PC-9 (cell line): ENCODE measurements around the gene LIMA1.

Source experiments
- EZH2 ChIP-seq: fragments of 200-600 bp; sonication (generic); IDR thresholded peaks from 2 replicates; pipeline ENCODE4 v1.8.0; 2017; ENCODE audit warnings: antibody characterized with exemption, low read depth
- TF ChIP-seq, protein P1 (sequence below): fragments of 200-600 bp; sonication (generic); conservative IDR thresholded peaks from 2 replicates; pipeline ENCODE4 v1.6.1; 2017; ENCODE audit warnings: mixed run types, antibody characterized with exemption, mild to moderate bottlenecking, moderate library complexity

DNA sequence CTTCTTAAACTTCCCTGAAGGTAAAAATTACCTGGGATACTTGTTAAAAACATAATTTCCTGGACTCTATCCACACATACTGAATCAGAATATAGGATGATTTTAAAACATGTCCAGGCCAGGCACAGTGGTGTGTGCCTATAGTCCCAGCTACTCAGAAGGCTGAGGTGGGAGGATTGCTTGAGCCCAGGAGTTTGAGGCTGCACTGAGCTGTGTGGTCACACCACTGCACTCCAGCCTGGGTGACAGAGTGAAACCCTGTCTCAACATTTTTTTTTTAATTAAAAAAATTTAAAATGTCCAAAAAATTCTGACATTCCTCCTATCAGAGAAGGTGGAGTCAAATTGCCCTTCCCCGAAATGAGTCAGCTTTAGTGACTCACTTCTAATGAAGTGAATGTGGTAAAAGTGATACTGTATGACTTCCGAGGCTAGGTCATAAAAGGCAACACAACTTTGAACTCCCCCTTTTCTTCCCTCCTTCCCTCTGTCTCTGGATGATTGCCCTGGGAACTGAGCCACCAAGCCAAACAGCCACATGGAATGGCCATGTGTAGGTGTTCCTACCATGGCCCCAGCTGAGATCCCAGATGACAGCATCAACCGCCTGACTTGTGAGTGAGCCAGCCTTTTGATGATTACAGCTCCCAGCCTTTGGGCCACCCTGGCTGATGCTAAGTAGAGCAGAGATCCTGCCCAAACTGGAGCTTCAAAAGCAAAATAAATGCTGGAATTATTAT, 36.3 kb downstream of the LIMA1 start:
- TF ChIP-seq, protein P1, sequence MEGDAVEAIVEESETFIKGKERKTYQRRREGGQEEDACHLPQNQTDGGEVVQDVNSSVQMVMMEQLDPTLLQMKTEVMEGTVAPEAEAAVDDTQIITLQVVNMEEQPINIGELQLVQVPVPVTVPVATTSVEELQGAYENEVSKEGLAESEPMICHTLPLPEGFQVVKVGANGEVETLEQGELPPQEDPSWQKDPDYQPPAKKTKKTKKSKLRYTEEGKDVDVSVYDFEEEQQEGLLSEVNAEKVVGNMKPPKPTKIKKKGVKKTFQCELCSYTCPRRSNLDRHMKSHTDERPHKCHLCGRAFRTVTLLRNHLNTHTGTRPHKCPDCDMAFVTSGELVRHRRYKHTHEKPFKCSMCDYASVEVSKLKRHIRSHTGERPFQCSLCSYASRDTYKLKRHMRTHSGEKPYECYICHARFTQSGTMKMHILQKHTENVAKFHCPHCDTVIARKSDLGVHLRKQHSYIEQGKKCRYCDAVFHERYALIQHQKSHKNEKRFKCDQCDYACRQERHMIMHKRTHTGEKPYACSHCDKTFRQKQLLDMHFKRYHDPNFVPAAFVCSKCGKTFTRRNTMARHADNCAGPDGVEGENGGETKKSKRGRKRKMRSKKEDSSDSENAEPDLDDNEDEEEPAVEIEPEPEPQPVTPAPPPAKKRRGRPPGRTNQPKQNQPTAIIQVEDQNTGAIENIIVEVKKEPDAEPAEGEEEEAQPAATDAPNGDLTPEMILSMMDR, result 0 out of 2 replicates have a peak, but pooled peaks have one; percentile 13
- TF ChIP-seq EZH2, result no peak
